IMR-90 (cell line): ENCODE results near the gene AURKA. TPM values are rescaled to one million over a fixed set of nuclear protein-coding genes. Genes with fewer than 3 reads are reported as not detected.

Source experiments
- ATAC-seq: fragments of 200-7000 bp; cut with Tn5 transposase; 2 replicates; pipeline ENCODE4 v1.9.1; 2020; ENCODE audit warnings: low read depth, mild to moderate bottlenecking, moderate library complexity
- BruUV-seq: library from RNA; stranded (reverse); fragments of 400-500 nt; replicated peaks from 2 replicates; lab custom pipeline; 2021; lab: Mats Ljungman, UMichigan
- CTCF ChIA-PET: fragments of 300-600 bp; formaldehyde crosslinking; extraction: SDS; loops from one replicate; lab custom pipeline; 2021; ENCODE audit warnings: antibody characterized with exemption; lab: Yijun Ruan, JAX
- POLR2A ChIA-PET: fragments of 300-600 bp; sonication (Branson Sonifier 250); formaldehyde crosslinking; loops from one replicate; lab custom pipeline; 2022; ENCODE audit warnings: antibody characterized with exemption; ENCODE audit not compliant: unreplicated experiment; lab: Charles Lee
- DNase-seq: peaks from one replicate; pipeline ENCODE4 v3.0.0; 2013
- H2AFZ ChIP-seq: replicated peaks from 2 replicates; pipeline ENCODE3; 2013; ENCODE audit warnings: low read length, mild to moderate bottlenecking; ENCODE audit not compliant: poor library complexity
- H2AK5ac ChIP-seq: 2 replicates; pipeline ENCODE4 v1.6.1; 2013; ENCODE audit warnings: low read depth, low read length, inconsistent platforms
- H2AK9ac ChIP-seq: replicated peaks from 2 replicates; pipeline ENCODE3; 2013; ENCODE audit warnings: mild to moderate bottlenecking, low read depth, low read length, moderate library complexity; ENCODE audit not compliant: poor library complexity
- H2BK120ac ChIP-seq: 2 replicates; pipeline ENCODE4 v1.6.1; 2013; ENCODE audit warnings: low read depth, low read length, inconsistent platforms
- H2BK15ac ChIP-seq: 3 replicates; pipeline ENCODE4 v1.6.1; 2013; ENCODE audit warnings: low read depth, low read length, inconsistent platforms
- H2BK20ac ChIP-seq: 2 replicates; pipeline ENCODE4 v1.6.1; 2013; ENCODE audit warnings: low read depth, mild to moderate bottlenecking, inconsistent platforms, low read length, moderate library complexity
- H2BK5ac ChIP-seq: 2 replicates; pipeline ENCODE4 v1.6.1; 2013; ENCODE audit warnings: mild to moderate bottlenecking, low read depth, low read length, inconsistent platforms; ENCODE audit not compliant: poor library complexity, severe bottlenecking
- H3K14ac ChIP-seq: replicated peaks from 2 replicates; pipeline ENCODE4 v1.6.1; 2013; ENCODE audit warnings: low read depth, low read length, inconsistent platforms
- H3K18ac ChIP-seq: 2 replicates; pipeline ENCODE4 v1.6.1; 2013; ENCODE audit warnings: low read depth, low read length, control low read depth
- H3K23ac ChIP-seq: 2 replicates; pipeline ENCODE4 v1.6.1; 2013; ENCODE audit warnings: low read depth, low read length, inconsistent platforms
- H3K27ac ChIP-seq: 2 replicates; pipeline ENCODE4 v1.5.1; 2013; ENCODE audit warnings: mild to moderate bottlenecking, control low read depth, low read length; ENCODE audit not compliant: insufficient read depth
- H3K27me3 ChIP-seq: 2 replicates; pipeline ENCODE4 v1.6.1; 2013; ENCODE audit warnings: low read length; ENCODE audit not compliant: control insufficient read depth, insufficient read depth
- H3K36me3 ChIP-seq: 2 replicates; pipeline ENCODE4 v1.6.1; 2013; ENCODE audit warnings: low read length, mixed read lengths; ENCODE audit not compliant: control insufficient read depth, insufficient read depth
- H3K4ac ChIP-seq: 2 replicates; pipeline ENCODE4 v1.6.1; 2013; ENCODE audit warnings: low read depth, low read length, inconsistent platforms
- H3K4me1 ChIP-seq: 2 replicates; pipeline ENCODE4 v1.6.1; 2013; ENCODE audit warnings: low read length, mixed read lengths; ENCODE audit not compliant: control insufficient read depth, insufficient read depth
- H3K4me2 ChIP-seq: 2 replicates; pipeline ENCODE4 v1.6.1; 2013; ENCODE audit warnings: low read depth, mild to moderate bottlenecking, control low read depth, low read length, moderate library complexity
- H3K4me3 ChIP-seq: 2 replicates; pipeline ENCODE4 v1.5.1; 2013; ENCODE audit warnings: low read depth, mild to moderate bottlenecking, control low read depth, low read length, moderate library complexity; ENCODE audit not compliant: insufficient read depth
- H3K56ac ChIP-seq: 2 replicates; pipeline ENCODE4 v1.6.1; 2013; ENCODE audit warnings: low read length, inconsistent platforms; ENCODE audit not compliant: insufficient read depth; ENCODE audit errors: extremely low read depth
- H3K79me1 ChIP-seq, 2 experiments: 2 replicates each; pipeline ENCODE4 v1.6.1; 2013; ENCODE audit warnings: low read length in 2 of 2, inconsistent platforms in 1 of 2, low read depth in 1 of 2
- H3K9ac ChIP-seq: 2 replicates; pipeline ENCODE4 v1.6.1; 2013; ENCODE audit warnings: low read depth, low read length, control low read depth
- H3K9me1 ChIP-seq: 2 replicates; pipeline ENCODE4 v1.6.1; 2013; ENCODE audit warnings: low read length, inconsistent platforms; ENCODE audit not compliant: insufficient read depth
- H3K9me3 ChIP-seq: 2 replicates; pipeline ENCODE4 v1.6.1; 2013; ENCODE audit warnings: low read length; ENCODE audit not compliant: control insufficient read depth, insufficient read depth
- H4K20me1 ChIP-seq: 2 replicates; pipeline ENCODE4 v1.6.1; 2013; ENCODE audit warnings: low read length, inconsistent platforms; ENCODE audit not compliant: insufficient read depth
- H4K5ac ChIP-seq: 2 replicates; pipeline ENCODE4 v1.6.1; 2013; ENCODE audit warnings: mild to moderate bottlenecking, low read depth, low read length, control low read depth
- H4K8ac ChIP-seq, 2 experiments: 2 replicates each; pipeline ENCODE4 v1.6.1; 2013; ENCODE audit warnings: low read depth in 2 of 2, low read length in 2 of 2, control low read depth in 1 of 2, inconsistent platforms in 1 of 2
- H4K91ac ChIP-seq: 2 replicates; pipeline ENCODE4 v1.6.1; 2013; ENCODE audit warnings: low read depth, low read length, inconsistent platforms; ENCODE audit not compliant: insufficient read depth
- BHLHE40 ChIP-seq: fragments of 150-350 bp; IDR thresholded peaks from 2 replicates; pipeline ENCODE4 v1.6.1; 2016; ENCODE audit warnings: mild to moderate bottlenecking, low read depth, low read length
- CEBPB ChIP-seq: IDR thresholded peaks from 2 replicates; pipeline ENCODE4 v1.6.1; 2012; ENCODE audit warnings: low read depth, low read length, improper control_type of control experiment
- CHD1 ChIP-seq: IDR thresholded peaks from 2 replicates; pipeline ENCODE4 v1.6.1; 2012; ENCODE audit warnings: low read depth, low read length, improper control_type of control experiment
- CTCF ChIP-seq: conservative IDR thresholded peaks from 2 replicates; pipeline ENCODE4 v1.5.1; 2012; ENCODE audit warnings: mild to moderate bottlenecking, low read depth, low read length, improper control_type of control experiment
- ELK1 ChIP-seq: fragments of 150-350 bp; IDR thresholded peaks from 2 replicates; pipeline ENCODE4 v1.6.1; 2016; ENCODE audit warnings: low read depth, mild to moderate bottlenecking, low read length, moderate library complexity, borderline replicate concordance
- FOS ChIP-seq: fragments of 150-350 bp; IDR thresholded peaks from 2 replicates; pipeline ENCODE4 v1.6.1; 2016; ENCODE audit warnings: low read depth, low read length
- MAFK ChIP-seq: IDR thresholded peaks from 2 replicates; pipeline ENCODE4 v1.6.1; 2012; ENCODE audit warnings: low read depth, low read length, improper control_type of control experiment
- MAZ ChIP-seq: IDR thresholded peaks from 2 replicates; pipeline ENCODE4 v1.6.1; 2012; ENCODE audit warnings: low read depth, mild to moderate bottlenecking, low read length, improper control_type of control experiment, moderate library complexity, borderline replicate concordance
- MXI1 ChIP-seq: IDR thresholded peaks from 2 replicates; pipeline ENCODE4 v1.6.1; 2012; ENCODE audit warnings: low read depth, mild to moderate bottlenecking, low read length, moderate library complexity, borderline replicate concordance
- NFE2L2 ChIP-seq: fragments of 150-350 bp; IDR thresholded peaks from 2 replicates; pipeline ENCODE4 v1.6.1; 2016; ENCODE audit warnings: low read depth, mild to moderate bottlenecking, low read length
- POLR2A ChIP-seq: IDR thresholded peaks from 2 replicates; pipeline ENCODE4 v1.6.1; 2012; ENCODE audit warnings: mild to moderate bottlenecking, low read depth, low read length
- RAD21 ChIP-seq: IDR thresholded peaks from 2 replicates; pipeline ENCODE4 v1.6.1; 2012; ENCODE audit warnings: low read length, improper control_type of control experiment
- RCOR1 ChIP-seq: IDR thresholded peaks from 2 replicates; pipeline ENCODE4 v1.6.1; 2012; ENCODE audit warnings: mild to moderate bottlenecking, low read length, improper control_type of control experiment; ENCODE audit not compliant: insufficient replicate concordance
- RFX5 ChIP-seq: IDR thresholded peaks from 2 replicates; pipeline ENCODE4 v1.8.0; 2012; ENCODE audit warnings: low read depth, mild to moderate bottlenecking, low read length, moderate library complexity
- SMC3 ChIP-seq: fragments of 150-350 bp; IDR thresholded peaks from 2 replicates; pipeline ENCODE4 v1.6.1; 2016; ENCODE audit warnings: low read depth, mild to moderate bottlenecking, antibody characterized with exemption, low read length, moderate library complexity
- USF2 ChIP-seq: fragments of 150-350 bp; IDR thresholded peaks from 2 replicates; pipeline ENCODE4 v1.6.1; 2017; ENCODE audit warnings: mild to moderate bottlenecking, antibody characterized with exemption, low read length, low read depth
- WGBS, 2 experiments: methylation state at CpG; one replicate each; pipeline versions ENCODE4 v1.1.5 to v1.1.7; 2013; ENCODE audit warnings: missing lambda C conversion rate in 2 of 2; ENCODE audit not compliant: insufficient read length in 1 of 2; ENCODE audit errors: extremely low coverage in 2 of 2; 5-methylcytosine and 5-hydroxymethylcytosine counted together
- dilution Hi-C: fragments of 300-500 bp; cut with HindIII; formaldehyde crosslinking; loops from one replicate; pipeline ENCODE4 v1.14.3; 2018; ENCODE audit warnings: low sequenced_read_pairs; ENCODE audit not compliant: unreplicated experiment
- in situ Hi-C: fragments of 300-500 bp; cut with MboI; formaldehyde crosslinking; loops from 3 replicates; pipeline ENCODE4 v1.14.3; 2019; ENCODE audit warnings: low sequenced_read_pairs, inconsistent platforms, mixed read lengths
- intact Hi-C: fragments of 100-400 bp; cut with micrococcal nuclease; formaldehyde crosslinking; loops from 2 replicates; pipeline ENCODE4 v1.10.0; 2022
- polyA plus RNA-seq, 3 experiments: library from polyadenylated mRNA; depleted of rRNA; stranded (reverse); fragments of >200 nt; gene quantifications; 2 replicates each; pipeline ENCODE4 v1.2.3, GENCODE V29; 2012; ENCODE audit warnings: low replicate concordance in 1 of 3
- total RNA-seq: library from RNA; depleted of rRNA; stranded (reverse); fragments of >200 nt; gene quantifications from 2 replicates; pipeline ENCODE4 v1.2.3, GENCODE V29; 2012

The AURKA gene
- total and polyA plus RNA-seq, 2 of the 4 experiments (the other 2 are of a cell fraction) = 68.0 to 83.3 TPM

- Histone ChIP-seq H2AK9ac (peak overlapping the region; percentile 91), H3K9ac (peak overlapping the region; percentile 56), H3K23ac (peak overlapping the region; percentile 99), H3K27ac (peak overlapping the region; percentile 95), H3K79me1 (peaks cover 31 to 70% of the 10 kb centered on the region in 2 experiments), H2BK5ac (peak overlapping the region; percentile 97), H4K8ac (peak overlapping the region; percentile 94), H3K27me3 (no peaks in the 10 kb centered on the region), H3K4ac (peak overlapping the region; percentile 99), H2BK120ac (peak overlapping the region; percentile 100), H3K18ac (peak overlapping the region; percentile 98), H2BK20ac (peak overlapping the region; percentile 99), H3K4me1 (peaks cover 38% of the 10 kb centered on the region), H3K14ac (peak overlapping the region; percentile 99), H3K4me2 (no peak overlapping the region), H4K91ac (peak overlapping the region; percentile 99), H3K4me3 (no peak overlapping the region), H3K56ac (peak overlapping the region; percentile 95; the same call in 1 of the 2 replicates), H3K9me1 (peaks cover 29% of the 10 kb centered on the region), H4K5ac (peak overlapping the region; percentile 99), H4K20me1 (no peaks in the 10 kb centered on the region), H2AK5ac (peak overlapping the region; percentile 100), H2AFZ (peak overlapping the region; percentile 79), H2BK15ac (peak overlapping the region; percentile 98), H3K36me3 (peaks cover 4% of the 10 kb centered on the region), H3K9me3 (no peaks in the 10 kb centered on the region)
- no peak for DNase-seq
- no TSS peak for BruUV-seq
- dilution Hi-C loops = no loop called here
- TF ChIP-seq FOS = no peak
- no peak for TF ChIP-seq CEBPB
- no peak for TF ChIP-seq RCOR1
- no peak for TF ChIP-seq RAD21
- TF ChIP-seq MXI1 = no peak
- TF ChIP-seq POLR2A = no peak
- no peak for TF ChIP-seq RFX5
- no peak for TF ChIP-seq USF2
- TF ChIP-seq NFE2L2 = no peak
- no peak for TF ChIP-seq ELK1
- no peak for TF ChIP-seq MAFK
- TF ChIP-seq CTCF = no peak
- no peak for TF ChIP-seq BHLHE40
- TF ChIP-seq MAZ = no peak
- no peak for TF ChIP-seq SMC3
- no peak for TF ChIP-seq CHD1
- intact Hi-C loops = no loop called here
- ChIA-PET POLR2A (interaction anchor here (1.0 kb wide), 1 partner anchor 18 kb away, joined by 4 read pairs; the partner anchor contains the start of gene CASS4), CTCF (no interaction called here)
- peak; percentile 12; the same call in 1 of the 2 replicates for ATAC-seq
- WGBS, 2 experiments = 10% methylated on average over 3 of the region's 4 CpGs; no CpG with 5 or more reads in 1 of the 2 experiments
- in situ Hi-C loops = no loop called here
Measured at GRCh38 chr20:56430461-56430860, 38.4 kb upstream of the AURKA start.
